ENCODE results near the gene CDYL2.

Gene CDYL2

GRCh38 chr16:80718480-80719220 lies 85.7 kb downstream of the CDYL2 start:
- Histone ChIP-seq H3K79me1 (ENCODE audit: low read length) (no peaks in the 10 kb centered on the region), H3K27me3 (ENCODE audit: insufficient read depth, low read length) (no peaks in the 10 kb centered on the region), H2AK5ac (ENCODE audit: low read length) (no peak overlapping the region), H4K8ac (ENCODE audit: low read depth, low read length) (no peak overlapping the region), H3K9ac (ENCODE audit: low read length) (no peak overlapping the region), H3K18ac (ENCODE audit: low read length) (no peak overlapping the region), H2BK120ac (ENCODE audit: insufficient read depth, low read length, poor library complexity) (no peak overlapping the region), H3K4me2 (ENCODE audit: low read length) (no peak overlapping the region), H3K14ac (ENCODE audit: low read length) (no peak overlapping the region), H3K23ac (ENCODE audit: low read length) (no peak overlapping the region), H3K27ac (ENCODE audit: low read depth, low read length) (no peak overlapping the region), H2BK5ac (ENCODE audit: low read depth, low read length, poor library complexity) (no peak overlapping the region), H3K79me2 (ENCODE audit: control insufficient read depth, insufficient read depth, low read length, poor library complexity) (no peaks in the 10 kb centered on the region), H4K91ac (ENCODE audit: low read depth, low read length) (no peak overlapping the region), H2AFZ (ENCODE audit: insufficient read depth, low read length, poor library complexity) (no peak overlapping the region), H3K4me1 (ENCODE audit: control insufficient read depth in 1 of 2, insufficient read depth in 2 of 2, low read length in 2 of 2) (peaks cover 0 to 6% of the 10 kb centered on the region in 2 experiments), H4K12ac (ENCODE audit: low read depth, low read length) (no peak overlapping the region), H2BK12ac (ENCODE audit: low read length) (no peak overlapping the region), H3K36me3 (ENCODE audit: control insufficient read depth in 1 of 2, insufficient read depth in 2 of 2, low read length in 2 of 2) (no peaks in the 10 kb centered on the region), H3K4ac (ENCODE audit: low read depth, low read length) (no peak overlapping the region), H3K4me3 (ENCODE audit: low read depth, low read length) (no peak overlapping the region), H3K9me3 (ENCODE audit: insufficient read depth, low read depth, low read length) (peaks cover 7% of the 10 kb centered on the region)
- WGBS (ENCODE audit: extremely low coverage, insufficient coverage, insufficient read length), result no CpG with 5 or more reads among the region's 10 CpGs
- peak; percentile 79 to 81 for DNase-seq

GRCh38 chr16:80717611-80718010 lies 86.8 kb downstream of the CDYL2 start:
- no peak overlapping the region for H4K91ac ChIP-seq (ENCODE audit: low read depth, low read length)
- H4K12ac ChIP-seq (ENCODE audit: low read depth, low read length), result no peak overlapping the region
- H2BK120ac ChIP-seq (ENCODE audit: insufficient read depth, low read length, poor library complexity), result no peak overlapping the region
- no peak overlapping the region for H3K9ac ChIP-seq (ENCODE audit: low read length)
- H3K79me1 ChIP-seq (ENCODE audit: low read length), result no peaks in the 10 kb centered on the region
- H3K14ac ChIP-seq (ENCODE audit: low read length), result no peak overlapping the region
- H3K36me3 ChIP-seq (ENCODE audit: control insufficient read depth in 1 of 2, insufficient read depth in 2 of 2, low read length in 2 of 2), result no peaks in the 10 kb centered on the region
- H3K4me1 ChIP-seq (ENCODE audit: control insufficient read depth in 1 of 2, insufficient read depth in 2 of 2, low read length in 2 of 2), result peaks cover 0 to 6% of the 10 kb centered on the region in 2 experiments
- no peak for DNase-seq
- WGBS (ENCODE audit: extremely low coverage, insufficient coverage, insufficient read length), result no CpG with 5 or more reads among the region's 3 CpGs
- H3K18ac ChIP-seq (ENCODE audit: low read length), result no peak overlapping the region
- H3K23ac ChIP-seq (ENCODE audit: low read length), result no peak overlapping the region
- H3K27me3 ChIP-seq (ENCODE audit: insufficient read depth, low read length), result no peaks in the 10 kb centered on the region
- no peak overlapping the region for H2BK5ac ChIP-seq (ENCODE audit: low read depth, low read length, poor library complexity)
- no peak overlapping the region for H3K4me2 ChIP-seq (ENCODE audit: low read length)
- H3K9me3 ChIP-seq (ENCODE audit: insufficient read depth, low read depth, low read length), result peaks cover 3% of the 10 kb centered on the region
- H3K4me3 ChIP-seq (ENCODE audit: low read depth, low read length), result no peak overlapping the region
- no peak overlapping the region for H3K4ac ChIP-seq (ENCODE audit: low read depth, low read length)
- H2AFZ ChIP-seq (ENCODE audit: insufficient read depth, low read length, poor library complexity), result no peak overlapping the region
- no peaks in the 10 kb centered on the region for H3K79me2 ChIP-seq (ENCODE audit: control insufficient read depth, insufficient read depth, low read length, poor library complexity)
- H2BK12ac ChIP-seq (ENCODE audit: low read length), result no peak overlapping the region
- H4K8ac ChIP-seq (ENCODE audit: low read depth, low read length), result no peak overlapping the region
- H2AK5ac ChIP-seq (ENCODE audit: low read length), result no peak overlapping the region
- H3K27ac ChIP-seq (ENCODE audit: low read depth, low read length), result no peak overlapping the region

GRCh38 chr16:80716564-80717139 lies 87.7 kb downstream of the CDYL2 start:
- Histone ChIP-seq H3K18ac (ENCODE audit: low read length) (no peak overlapping the region), H3K79me2 (ENCODE audit: control insufficient read depth, insufficient read depth, low read length, poor library complexity) (no peaks in the 10 kb centered on the region), H4K8ac (ENCODE audit: low read depth, low read length) (no peak overlapping the region), H3K14ac (ENCODE audit: low read length) (no peak overlapping the region), H3K4me3 (ENCODE audit: low read depth, low read length) (no peak overlapping the region), H2BK120ac (ENCODE audit: insufficient read depth, low read length, poor library complexity) (no peak overlapping the region), H3K4ac (ENCODE audit: low read depth, low read length) (no peak overlapping the region), H3K36me3 (ENCODE audit: control insufficient read depth in 1 of 2, insufficient read depth in 2 of 2, low read length in 2 of 2) (no peaks in the 10 kb centered on the region), H4K12ac (ENCODE audit: low read depth, low read length) (no peak overlapping the region), H2BK5ac (ENCODE audit: low read depth, low read length, poor library complexity) (no peak overlapping the region), H3K27ac (ENCODE audit: low read depth, low read length) (no peak overlapping the region), H3K4me1 (ENCODE audit: control insufficient read depth in 1 of 2, insufficient read depth in 2 of 2, low read length in 2 of 2) (peaks cover 0 to 6% of the 10 kb centered on the region in 2 experiments), H3K79me1 (ENCODE audit: low read length) (no peaks in the 10 kb centered on the region), H3K27me3 (ENCODE audit: insufficient read depth, low read length) (no peaks in the 10 kb centered on the region), H3K4me2 (ENCODE audit: low read length) (no peak overlapping the region), H3K23ac (ENCODE audit: low read length) (no peak overlapping the region), H2AFZ (ENCODE audit: insufficient read depth, low read length, poor library complexity) (no peak overlapping the region), H4K91ac (ENCODE audit: low read depth, low read length) (no peak overlapping the region), H2BK12ac (ENCODE audit: low read length) (no peak overlapping the region), H3K9ac (ENCODE audit: low read length) (no peak overlapping the region), H3K9me3 (ENCODE audit: insufficient read depth, low read depth, low read length) (peaks cover 3% of the 10 kb centered on the region), H2AK5ac (ENCODE audit: low read length) (no peak overlapping the region)
- DNase-seq, result no peak
- WGBS (ENCODE audit: extremely low coverage, insufficient coverage, insufficient read length), result 100% methylated on average over 2 of the region's 2 CpGs

- no peak overlapping the region for H4K8ac ChIP-seq (ENCODE audit: low read depth, low read length)
- no peak overlapping the region for H3K27ac ChIP-seq (ENCODE audit: low read depth, low read length)
- no peak overlapping the region for H2AK5ac ChIP-seq (ENCODE audit: low read length)
- no peak overlapping the region for H2BK5ac ChIP-seq (ENCODE audit: low read depth, low read length, poor library complexity)
- H3K9ac ChIP-seq (ENCODE audit: low read length), result no peak overlapping the region
- H3K23ac ChIP-seq (ENCODE audit: low read length), result peak overlapping the region; percentile 86
- H3K4me1 ChIP-seq (ENCODE audit: control insufficient read depth in 1 of 2, insufficient read depth in 2 of 2, low read length in 2 of 2), result no peaks in the 10 kb centered on the region
- H3K79me1 ChIP-seq (ENCODE audit: low read length), result no peaks in the 10 kb centered on the region
- no peak overlapping the region for H3K14ac ChIP-seq (ENCODE audit: low read length)
- no CpG with 5 or more reads among the region's 4 CpGs for WGBS (ENCODE audit: extremely low coverage, insufficient coverage, insufficient read length)
- H3K18ac ChIP-seq (ENCODE audit: low read length), result no peak overlapping the region
- H3K9me3 ChIP-seq (ENCODE audit: insufficient read depth, low read depth, low read length), result peaks cover 3% of the 10 kb centered on the region
- H3K4me3 ChIP-seq (ENCODE audit: low read depth, low read length), result no peak overlapping the region
- no peak overlapping the region for H3K4me2 ChIP-seq (ENCODE audit: low read length)
- H2BK120ac ChIP-seq (ENCODE audit: insufficient read depth, low read length, poor library complexity), result no peak overlapping the region
- H3K27me3 ChIP-seq (ENCODE audit: insufficient read depth, low read length), result no peaks in the 10 kb centered on the region
- H4K12ac ChIP-seq (ENCODE audit: low read depth, low read length), result no peak overlapping the region
- H3K4ac ChIP-seq (ENCODE audit: low read depth, low read length), result no peak overlapping the region
- H2AFZ ChIP-seq (ENCODE audit: insufficient read depth, low read length, poor library complexity), result no peak overlapping the region
- no peak for DNase-seq
- H3K79me2 ChIP-seq (ENCODE audit: control insufficient read depth, insufficient read depth, low read length, poor library complexity), result no peaks in the 10 kb centered on the region
- no peak overlapping the region for H2BK12ac ChIP-seq (ENCODE audit: low read length)
- no peak overlapping the region for H4K91ac ChIP-seq (ENCODE audit: low read depth, low read length)
- H3K36me3 ChIP-seq (ENCODE audit: control insufficient read depth in 1 of 2, insufficient read depth in 2 of 2, low read length in 2 of 2), result no peaks in the 10 kb centered on the region
These were observed 93.0 kb downstream of the CDYL2 start for GRCh38 chr16:80711406-80711805.
